ENCODE data around the gene JMJD8.

DNA sequence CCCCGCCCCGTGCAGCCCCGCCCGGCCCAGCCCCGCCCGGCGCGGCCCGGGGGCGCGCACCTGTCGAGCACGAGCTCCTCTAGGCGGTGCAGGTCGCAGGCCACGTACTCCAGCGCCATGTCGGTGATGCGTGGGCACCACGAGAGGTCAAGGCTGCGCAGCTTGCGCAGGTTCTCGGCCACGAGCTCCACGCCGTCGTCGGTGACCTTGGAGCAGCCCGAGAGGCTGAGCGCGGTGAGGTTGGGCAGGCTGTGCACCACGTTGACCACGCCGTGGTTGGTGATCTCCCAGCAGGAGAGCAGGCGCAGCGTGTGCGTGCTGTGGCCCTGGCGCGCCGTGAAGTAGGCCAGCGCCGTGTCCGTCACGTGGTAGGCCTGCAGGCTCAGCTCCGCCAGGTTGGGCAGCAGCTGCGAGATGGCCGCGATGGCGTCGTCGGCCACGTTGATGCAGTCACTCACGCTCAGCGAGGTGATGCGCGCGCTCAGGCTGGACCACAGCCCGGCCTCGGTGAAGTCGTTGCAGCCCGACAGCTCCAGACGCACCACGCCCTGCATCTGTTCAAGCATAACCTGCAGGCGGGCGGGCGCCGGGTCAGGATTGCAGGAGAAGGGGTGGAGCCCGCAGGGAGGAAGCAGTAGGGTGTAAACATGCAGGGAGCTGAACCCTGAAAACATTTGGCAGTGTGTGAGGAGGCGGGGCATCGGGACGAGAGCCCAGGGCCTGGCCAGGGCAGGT lies 11.4 kb upstream of the JMJD8 start:
- TF ChIP-seq POLR2A (conservative IDR thresholded peaks at IDR 0.05) (0 out of 2 replicates have a peak, but pooled peaks have one; percentile 36), MTA1 (IDR thresholded peaks at IDR 0.05; ENCODE audit: borderline replicate concordance) (0 out of 2 replicates have a peak, but pooled peaks have one; percentile 17), KAT8 (IDR thresholded peaks at IDR 0.05; ENCODE audit: low read depth) (no peak), NFE2 (IDR thresholded peaks at IDR 0.05; ENCODE audit: low read depth) (no peak), ZC3H8 (IDR thresholded peaks at IDR 0.05) (no peak), KLF13 (tag; IDR thresholded peaks at IDR 0.05; ENCODE audit: borderline replicate concordance, low read depth) (0 out of 2 replicates have a peak, but pooled peaks have one; percentile 7), SETDB1 (IDR thresholded peaks at IDR 0.05; ENCODE audit: low read length) (no peak)
- TF ChIP-seq, protein P1, sequence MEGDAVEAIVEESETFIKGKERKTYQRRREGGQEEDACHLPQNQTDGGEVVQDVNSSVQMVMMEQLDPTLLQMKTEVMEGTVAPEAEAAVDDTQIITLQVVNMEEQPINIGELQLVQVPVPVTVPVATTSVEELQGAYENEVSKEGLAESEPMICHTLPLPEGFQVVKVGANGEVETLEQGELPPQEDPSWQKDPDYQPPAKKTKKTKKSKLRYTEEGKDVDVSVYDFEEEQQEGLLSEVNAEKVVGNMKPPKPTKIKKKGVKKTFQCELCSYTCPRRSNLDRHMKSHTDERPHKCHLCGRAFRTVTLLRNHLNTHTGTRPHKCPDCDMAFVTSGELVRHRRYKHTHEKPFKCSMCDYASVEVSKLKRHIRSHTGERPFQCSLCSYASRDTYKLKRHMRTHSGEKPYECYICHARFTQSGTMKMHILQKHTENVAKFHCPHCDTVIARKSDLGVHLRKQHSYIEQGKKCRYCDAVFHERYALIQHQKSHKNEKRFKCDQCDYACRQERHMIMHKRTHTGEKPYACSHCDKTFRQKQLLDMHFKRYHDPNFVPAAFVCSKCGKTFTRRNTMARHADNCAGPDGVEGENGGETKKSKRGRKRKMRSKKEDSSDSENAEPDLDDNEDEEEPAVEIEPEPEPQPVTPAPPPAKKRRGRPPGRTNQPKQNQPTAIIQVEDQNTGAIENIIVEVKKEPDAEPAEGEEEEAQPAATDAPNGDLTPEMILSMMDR (IDR thresholded peaks at IDR 0.05 in 2 of 3, conservative IDR thresholded peaks at IDR 0.05 in 1 of 3; ENCODE audit: insufficient read depth in 2 of 3, low read depth in 1 of 3, low read length in 3 of 3) = no peak
- TF ChIP-seq, protein P2, sequence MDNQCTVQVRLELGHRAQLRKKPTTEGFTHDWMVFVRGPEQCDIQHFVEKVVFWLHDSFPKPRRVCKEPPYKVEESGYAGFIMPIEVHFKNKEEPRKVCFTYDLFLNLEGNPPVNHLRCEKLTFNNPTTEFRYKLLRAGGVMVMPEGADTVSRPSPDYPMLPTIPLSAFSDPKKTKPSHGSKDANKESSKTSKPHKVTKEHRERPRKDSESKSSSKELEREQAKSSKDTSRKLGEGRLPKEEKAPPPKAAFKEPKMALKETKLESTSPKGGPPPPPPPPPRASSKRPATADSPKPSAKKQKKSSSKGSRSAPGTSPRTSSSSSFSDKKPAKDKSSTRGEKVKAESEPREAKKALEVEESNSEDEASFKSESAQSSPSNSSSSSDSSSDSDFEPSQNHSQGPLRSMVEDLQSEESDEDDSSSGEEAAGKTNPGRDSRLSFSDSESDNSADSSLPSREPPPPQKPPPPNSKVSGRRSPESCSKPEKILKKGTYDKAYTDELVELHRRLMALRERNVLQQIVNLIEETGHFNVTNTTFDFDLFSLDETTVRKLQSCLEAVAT (IDR thresholded peaks at IDR 0.05) = no peak

All from K562 (cell line).